ENCODE measurements around the gene STYXL1. TPM values are rescaled to one million over a fixed set of nuclear protein-coding genes. Genes with fewer than 3 reads are reported as not detected.
A peak's percentile ranks its signal among the peaks of the same experiment; 100 is the strongest.

Gene STYXL1
- total RNA-seq, 1 experiment from 2014 or later = 52.5 TPM

DNA sequence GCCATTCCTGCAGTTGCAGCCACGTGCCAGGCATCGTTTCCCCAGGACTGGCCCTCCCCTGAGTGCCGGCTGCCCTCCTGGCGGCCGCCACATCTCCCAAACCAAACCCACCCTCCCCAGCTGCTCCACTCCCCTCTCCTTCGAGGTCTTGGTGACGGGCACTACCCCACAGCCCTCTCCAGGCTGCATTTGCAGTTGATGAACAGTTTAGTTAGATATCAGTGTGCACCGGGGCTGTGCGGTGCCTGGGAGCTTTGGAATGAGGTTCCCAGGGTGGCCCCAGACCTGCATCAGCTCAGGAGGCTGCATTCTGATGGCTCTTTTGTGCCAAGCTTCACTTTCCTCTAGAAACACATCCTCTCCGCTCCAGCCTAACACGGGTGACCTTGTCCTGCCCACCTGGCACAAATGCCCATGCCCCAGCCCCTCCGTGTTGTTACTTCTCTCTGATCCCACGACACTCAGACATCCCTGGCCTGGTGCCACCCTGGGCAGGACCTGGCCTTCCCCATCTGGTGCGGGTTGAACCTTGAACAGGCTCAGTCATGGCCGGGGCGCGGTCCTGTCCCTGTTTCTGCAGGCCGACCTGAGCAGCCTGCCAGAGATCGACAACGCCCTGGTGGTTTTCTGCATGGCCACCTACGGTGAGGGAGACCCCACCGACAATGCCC, 67.9 kb downstream of the STYXL1 start:
- DNase-seq (ENCODE audit: low read depth) = no peak

DNA sequence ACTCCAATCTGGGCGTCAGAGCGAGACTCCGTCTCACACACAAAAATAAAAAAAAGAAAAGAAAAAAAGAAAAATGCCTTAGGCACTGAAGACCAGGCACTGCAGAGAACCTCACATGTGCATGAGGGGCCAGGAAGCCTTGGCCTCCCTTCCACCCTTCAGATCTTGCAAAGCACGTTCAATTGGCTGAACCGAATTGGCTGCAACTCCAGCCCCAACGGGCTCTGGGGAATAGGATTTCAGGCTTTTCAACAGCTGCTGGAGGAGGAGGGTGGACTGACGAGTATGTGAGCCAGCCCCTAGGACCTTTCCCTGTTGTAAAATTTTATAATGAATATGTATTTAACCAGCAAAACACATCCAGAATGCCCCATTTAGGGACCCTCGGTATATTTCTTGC, 70.1 kb downstream of the STYXL1 start:
- peak; percentile 94 for DNase-seq (ENCODE audit: low read depth)

DNA sequence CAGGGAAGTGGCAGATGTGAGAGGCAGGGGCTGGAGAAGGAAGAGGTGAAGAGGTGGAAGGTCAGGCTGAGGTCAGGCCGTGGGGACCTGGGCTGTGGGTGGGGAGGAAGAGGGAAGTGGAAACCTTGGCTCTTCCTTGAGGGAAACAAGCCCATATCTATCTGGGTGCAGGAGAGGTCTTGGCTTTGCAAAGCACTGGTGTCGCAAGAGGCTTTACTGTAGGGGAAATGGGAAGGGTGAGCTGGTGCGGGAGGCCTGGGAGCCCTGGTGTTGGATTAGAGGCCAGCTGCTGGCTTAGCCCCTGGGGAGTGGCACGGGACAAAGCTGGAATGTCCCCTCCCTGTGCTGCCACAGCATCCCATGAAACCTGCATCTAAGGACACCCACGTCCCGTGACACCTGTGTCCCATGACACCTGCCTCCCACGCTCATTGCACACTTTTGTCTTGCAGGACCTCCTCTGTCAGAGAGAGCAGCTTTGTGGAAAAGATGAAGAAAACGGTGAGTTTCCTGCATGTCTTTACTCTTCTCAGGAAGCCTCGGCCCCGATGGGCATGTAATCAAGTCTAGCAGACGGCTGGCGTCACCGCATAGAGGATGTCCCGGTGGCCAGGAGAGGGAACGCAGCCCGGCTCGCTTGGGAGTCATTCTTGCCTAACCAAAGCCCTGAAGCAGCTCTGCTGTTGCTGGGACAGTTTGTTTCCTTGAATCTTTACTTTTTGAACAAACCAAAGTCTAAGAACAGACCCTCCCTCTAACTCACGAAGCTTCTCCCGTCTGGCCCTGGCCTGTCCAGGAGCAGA, 75.6 kb downstream of the STYXL1 start:
- peak; percentile 46 for DNase-seq (ENCODE audit: low read depth)

DNA sequence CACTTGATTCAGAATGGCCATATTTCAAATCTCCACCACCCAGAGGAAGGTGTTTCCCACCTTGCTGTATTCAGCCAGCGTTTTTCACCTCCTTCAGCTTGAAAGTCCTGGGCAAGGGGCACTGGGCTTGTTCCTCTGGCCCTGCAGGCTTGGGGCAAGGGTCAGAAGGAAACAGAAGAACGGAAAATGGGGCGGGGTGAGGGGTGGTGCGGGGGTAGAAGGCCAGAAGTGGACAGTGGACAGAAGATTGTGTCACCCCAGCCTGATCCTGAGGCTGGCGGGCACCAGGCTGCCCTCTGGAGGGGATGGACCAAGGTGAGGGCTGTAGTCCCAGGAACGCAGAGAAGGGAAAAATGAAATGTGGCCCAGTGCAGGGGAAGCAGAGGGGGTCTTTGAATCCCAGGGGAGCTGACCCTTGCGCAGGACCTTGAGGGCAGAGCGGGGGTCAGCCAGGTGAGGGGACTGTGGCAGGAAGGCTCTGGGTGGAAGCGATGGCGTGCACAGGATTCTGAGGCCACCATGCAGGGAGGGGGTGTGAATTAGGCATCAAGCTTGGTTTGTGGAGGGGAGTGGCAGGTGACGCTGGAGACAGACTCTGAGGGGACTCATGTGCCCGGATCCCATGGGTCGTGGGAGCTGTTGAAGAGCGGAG, 76.4 kb downstream of the STYXL1 start:
- DNase-seq (ENCODE audit: low read depth) = no peak

DNA sequence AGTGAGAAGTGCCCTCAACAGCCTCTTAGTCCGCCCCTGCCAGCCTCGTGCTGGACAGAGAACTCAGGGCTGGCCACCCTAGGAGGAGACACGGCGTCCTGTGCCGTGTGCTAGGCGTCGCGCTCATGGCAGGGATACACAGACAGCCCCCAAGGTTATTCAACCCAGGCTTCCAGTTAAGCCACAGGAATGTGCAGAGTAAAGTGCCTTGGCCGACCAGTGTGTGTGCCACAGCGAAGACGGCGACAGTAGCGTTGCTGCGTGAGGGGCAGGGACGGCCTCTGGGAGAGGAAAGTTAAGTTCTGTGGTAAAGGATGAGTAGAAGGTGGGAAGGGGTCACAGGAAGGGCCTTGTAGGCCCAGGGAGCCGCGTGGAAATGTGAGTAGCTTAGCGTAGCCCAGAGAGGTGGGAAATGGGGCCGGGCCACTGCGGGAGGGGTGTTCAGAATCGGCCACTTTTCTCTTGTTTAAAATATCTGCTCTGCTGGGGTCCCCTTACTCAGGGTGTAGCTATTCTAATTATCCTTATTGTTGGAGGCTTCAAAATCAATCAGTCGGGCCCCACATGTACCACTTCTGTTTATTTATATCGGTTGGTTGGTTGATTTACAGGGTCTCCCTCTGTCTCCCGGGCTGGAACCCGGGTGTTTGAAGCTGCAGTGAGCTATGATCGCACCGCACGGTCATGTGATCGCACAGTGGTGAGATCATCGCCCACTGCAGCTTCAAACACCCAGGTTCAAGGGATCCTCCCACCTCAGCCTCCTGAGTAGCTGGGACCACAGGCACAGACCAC, 77.9 kb downstream of the STYXL1 start:
- DNase-seq (ENCODE audit: low read depth) = no peak

DNA sequence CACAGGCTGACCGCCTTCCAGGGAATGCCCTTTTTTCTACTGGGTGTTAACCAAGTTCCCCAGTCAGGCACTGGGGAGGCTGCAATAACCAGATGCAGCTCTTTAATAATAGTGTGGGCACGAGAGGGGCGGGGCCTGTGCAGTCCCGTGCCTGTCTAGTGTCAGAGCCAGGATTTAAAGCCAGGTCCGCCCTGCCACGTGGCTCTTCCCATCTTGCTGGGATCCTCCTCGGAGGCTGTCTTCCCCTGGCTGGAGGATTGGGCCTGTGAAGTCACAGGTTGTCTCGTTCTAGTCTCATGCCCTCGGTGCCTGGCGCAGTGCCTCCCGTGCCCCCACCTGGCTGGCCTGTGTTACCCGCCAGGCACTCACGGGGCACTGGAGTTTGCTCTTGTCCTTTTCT, 78.6 kb downstream of the STYXL1 start:
- no peak for DNase-seq (ENCODE audit: low read depth)

DNA sequence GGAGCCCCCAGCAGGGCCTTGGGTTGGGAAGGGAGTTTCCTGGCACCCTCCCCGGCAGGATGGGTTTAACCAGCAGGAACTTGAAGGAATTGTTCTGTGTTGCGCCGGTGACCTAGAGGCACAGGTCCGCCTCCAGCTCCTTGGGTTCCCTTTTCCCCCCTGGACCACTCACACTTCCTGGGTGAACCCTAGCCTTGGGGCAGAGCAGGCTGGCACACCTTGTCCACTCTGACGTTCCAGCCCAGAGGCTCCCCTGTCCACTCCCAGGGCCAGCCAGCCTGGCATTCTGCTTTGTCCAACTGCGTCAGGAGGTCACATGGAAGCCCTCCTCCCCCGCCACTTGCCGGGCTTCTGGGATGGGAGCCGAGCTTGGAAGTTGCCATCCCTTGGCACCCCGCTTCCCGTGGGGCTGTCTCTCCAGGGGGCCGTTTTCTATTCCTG, 79.2 kb downstream of the STYXL1 start:
- no peak for DNase-seq (ENCODE audit: low read depth)

DNA sequence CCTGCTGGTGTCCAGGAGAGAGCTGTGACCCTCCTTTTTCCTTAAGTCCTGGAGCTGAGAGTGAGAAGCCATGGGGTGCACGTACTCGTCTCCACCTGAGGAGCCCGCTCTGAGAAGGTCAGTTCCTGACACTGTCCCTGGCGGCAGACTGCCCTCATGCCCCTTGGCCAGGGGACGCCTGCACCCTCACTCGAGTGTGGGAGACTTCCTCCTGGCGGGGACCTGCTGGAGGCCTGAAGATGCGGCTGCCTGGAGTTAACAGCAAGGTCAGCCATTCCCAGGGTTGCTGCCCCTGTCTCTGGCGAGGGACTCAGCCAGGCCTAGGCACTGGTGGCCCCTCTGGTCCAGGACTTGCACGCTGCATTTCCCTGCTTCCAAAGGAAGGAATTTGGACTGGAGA, 79.8 kb downstream of the STYXL1 start:
- no peak for DNase-seq (ENCODE audit: low read depth)

DNA sequence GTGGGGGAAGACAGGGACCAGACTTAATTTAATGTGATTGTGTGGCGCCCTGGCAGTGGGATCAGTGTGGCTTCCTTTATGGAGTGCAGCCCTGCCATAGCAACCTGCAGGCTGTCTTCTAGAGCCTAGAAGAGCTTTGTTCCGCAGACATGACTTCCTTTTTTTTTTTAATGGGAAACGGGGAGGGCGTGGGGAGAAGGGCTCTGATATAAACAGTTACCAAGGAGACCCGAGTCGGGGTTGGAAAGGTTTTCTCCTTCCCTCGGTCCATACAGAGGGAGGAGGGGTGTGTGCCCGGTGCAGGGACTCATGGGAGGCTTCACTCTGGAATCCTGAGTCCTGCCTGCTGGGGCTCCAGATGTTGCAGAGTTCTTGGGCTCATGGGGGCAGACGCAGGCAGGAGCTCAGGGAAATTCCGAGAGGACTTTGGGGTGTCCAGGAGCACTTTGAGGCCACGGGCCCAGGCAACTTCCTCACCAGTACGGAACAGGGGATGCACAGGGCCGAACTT, 80.3 kb downstream of the STYXL1 start:
- DNase-seq (ENCODE audit: low read depth) = no peak

DNA sequence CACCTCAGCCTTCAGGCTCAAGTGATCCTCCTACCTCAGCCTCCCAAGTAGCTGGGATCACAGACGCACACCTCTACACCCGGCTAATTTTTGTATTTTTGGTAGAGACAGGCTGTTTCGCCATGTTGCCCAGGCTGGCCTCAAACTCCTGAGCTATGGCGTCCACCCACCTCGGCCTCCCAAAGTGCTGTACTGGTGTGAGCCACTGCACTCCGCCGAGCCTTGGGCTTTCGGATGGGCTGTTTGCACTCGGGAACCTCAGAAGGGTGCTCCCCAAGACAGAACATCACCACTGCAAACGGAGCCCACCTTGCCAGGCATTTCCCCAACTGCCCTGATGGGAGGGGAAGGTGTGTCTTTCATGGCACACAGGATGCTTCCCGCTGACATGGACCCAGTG, 80.7 kb downstream of the STYXL1 start:
- no peak for DNase-seq (ENCODE audit: low read depth)

DNA sequence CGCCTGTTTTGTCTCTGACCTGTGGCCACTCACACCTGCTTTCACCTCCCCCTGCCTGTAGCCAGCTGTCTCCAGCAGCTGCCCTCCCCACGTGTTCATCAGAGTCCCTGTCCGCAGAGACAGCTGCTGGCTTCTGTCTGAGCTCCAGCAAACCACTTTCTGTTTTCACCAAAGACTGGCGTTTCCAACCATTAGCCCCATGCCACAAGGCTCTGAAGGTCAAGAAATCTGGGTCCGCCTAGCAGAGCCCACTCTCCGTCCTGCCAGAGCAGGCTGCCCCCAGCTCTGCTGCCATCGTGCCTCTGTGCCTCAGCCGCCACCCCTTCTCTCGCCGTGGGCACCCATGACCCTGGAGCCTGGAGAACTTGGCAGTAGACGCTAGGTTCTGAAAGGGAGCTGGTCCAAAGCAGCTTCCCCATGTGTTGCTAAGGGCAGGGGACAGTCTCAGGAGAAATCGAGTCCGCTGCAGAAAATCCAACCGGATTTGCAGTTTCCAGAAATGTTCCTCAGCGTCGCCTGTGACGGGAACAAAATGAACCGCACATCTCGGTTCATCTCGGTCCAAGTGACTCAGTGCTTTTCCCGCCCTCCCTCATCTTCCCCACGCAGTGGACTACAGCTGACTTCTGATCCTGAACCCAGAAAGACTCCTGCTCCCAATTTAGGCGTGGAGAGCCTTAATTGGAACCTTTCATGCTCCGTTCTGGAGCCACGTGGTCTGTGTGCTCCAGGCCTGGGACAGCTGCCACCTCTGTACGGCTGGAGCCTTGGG, 81.4 kb downstream of the STYXL1 start:
- DNase-seq (ENCODE audit: low read depth) = peak; percentile 99

DNA sequence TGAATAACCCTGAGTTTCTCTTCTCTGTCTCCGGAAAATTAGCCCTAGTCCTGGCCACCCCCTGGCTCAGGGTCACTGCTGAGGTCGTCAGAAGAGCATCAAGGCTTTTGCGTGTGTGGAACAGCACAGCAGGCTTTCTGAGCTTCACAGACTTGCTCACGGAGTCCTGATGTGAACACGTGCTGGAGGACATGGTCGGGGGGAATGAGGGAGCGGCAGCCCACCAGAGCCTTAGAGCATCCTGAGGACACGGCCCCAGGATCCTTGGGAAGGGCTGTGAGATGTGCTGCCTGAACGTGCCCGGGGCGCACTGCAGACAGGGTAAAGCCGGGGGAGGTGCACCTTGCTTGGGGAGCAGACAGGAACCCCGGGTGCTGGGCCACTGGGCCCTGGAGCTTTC, 82.2 kb downstream of the STYXL1 start:
- no peak for DNase-seq (ENCODE audit: low read depth)

DNA sequence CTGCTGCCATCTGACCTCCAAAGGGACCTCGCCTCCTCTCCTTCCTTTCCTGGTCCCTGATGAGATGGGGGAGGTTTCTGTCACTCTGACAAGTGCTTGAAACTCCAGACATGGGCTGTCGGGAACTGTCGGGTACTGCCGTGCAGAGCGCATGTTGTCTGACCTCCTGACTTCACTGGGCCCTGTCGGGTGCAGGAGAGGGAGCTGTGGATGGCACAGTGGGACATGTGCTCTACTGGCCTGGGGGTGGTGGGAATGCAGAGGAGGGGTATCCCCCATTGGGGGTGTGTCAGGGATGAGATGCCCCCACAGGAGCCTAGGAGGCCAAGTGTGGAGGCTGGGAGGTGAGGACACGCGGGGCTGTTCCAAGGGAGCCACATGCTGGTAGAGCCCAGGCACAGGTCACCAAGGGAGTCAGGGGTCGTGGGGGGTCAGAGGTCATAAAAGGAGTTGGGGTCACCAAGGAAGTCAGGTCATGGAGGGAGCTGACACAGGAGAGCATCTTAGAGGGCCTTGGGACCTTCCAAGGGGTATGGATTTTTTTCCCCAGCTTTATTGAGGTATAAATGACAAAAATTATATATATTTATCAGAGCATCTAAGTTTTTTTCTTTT, 84.3 kb downstream of the STYXL1 start:
- DNase-seq (ENCODE audit: low read depth) = no peak

DNA sequence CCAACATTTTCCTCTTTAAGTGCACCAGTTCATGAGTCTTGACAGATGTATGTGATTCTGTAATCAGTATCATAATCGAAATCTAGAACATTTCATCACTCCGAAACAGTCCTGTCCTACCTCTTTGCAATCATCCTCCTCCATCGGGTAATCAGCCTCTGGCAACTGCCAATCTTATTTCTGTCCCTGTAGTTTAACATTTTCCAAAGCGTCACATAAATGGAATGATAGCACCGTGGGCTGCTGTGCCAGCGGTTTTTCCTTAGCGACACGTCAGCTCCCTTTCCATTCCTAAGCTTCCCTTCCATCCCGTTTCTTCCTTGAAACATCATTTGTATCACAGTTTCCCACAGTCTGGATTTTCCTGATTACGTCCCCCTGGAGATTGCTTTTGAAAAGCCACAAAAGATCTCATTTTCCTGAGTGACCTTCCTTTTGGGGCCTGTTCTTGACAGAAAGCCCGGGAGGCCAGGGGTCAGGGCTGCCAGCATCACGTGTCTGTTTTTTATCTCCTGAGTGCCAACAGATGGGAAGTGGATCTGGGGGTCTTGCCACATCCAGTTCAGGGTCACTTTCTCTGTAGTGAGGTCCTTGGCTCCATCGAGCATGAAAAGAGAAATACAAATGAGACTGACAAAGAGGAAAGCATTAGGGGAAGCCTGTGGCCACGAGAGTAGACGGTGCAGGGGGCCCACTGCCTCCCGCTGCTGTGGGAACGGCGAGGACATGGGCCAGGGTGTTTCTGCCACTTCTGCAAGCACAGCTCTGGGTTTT, 85.0 kb downstream of the STYXL1 start:
- peak; percentile 90 for DNase-seq (ENCODE audit: low read depth)

DNA sequence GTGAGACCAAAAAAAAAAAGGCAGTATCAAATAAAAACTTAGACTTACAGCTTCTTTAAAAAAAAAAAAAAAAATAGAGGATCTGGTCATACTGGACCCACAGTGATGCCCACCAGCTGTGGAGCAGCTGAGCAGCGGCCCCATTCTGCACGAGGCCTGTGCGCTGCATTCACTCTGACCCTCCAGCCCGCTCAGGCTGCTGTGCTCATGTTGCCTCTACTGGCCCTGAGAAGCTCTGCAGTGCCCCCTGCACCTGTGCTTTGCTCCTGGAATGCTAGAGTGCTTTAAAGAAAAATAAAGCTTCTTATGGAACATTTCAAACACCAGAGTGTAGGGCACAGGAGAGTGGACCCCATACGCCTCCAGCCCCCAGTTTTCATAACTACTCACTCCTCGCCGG, 86.6 kb downstream of the STYXL1 start:
- DNase-seq (ENCODE audit: low read depth) = no peak

DNA sequence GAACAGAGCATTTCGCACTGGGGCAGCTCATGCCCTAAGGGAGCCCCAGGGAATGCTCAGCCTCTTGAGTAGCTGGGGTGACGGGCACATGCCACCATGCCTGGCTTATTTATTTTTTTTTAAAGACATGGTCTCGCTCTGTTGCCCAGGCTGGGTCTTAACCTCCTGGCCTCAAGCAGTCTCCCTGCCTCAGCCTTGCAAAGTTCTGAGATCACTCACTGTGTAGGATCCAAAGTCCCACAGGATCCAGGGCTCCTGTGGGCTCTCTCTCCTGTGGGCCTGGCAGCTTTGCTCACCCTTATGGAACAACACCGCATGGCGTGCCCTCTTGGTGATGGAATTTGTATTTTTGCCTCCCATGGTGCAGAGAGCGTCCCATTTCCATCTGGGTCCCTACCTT, 87.4 kb downstream of the STYXL1 start:
- no peak for DNase-seq (ENCODE audit: low read depth)

DNA sequence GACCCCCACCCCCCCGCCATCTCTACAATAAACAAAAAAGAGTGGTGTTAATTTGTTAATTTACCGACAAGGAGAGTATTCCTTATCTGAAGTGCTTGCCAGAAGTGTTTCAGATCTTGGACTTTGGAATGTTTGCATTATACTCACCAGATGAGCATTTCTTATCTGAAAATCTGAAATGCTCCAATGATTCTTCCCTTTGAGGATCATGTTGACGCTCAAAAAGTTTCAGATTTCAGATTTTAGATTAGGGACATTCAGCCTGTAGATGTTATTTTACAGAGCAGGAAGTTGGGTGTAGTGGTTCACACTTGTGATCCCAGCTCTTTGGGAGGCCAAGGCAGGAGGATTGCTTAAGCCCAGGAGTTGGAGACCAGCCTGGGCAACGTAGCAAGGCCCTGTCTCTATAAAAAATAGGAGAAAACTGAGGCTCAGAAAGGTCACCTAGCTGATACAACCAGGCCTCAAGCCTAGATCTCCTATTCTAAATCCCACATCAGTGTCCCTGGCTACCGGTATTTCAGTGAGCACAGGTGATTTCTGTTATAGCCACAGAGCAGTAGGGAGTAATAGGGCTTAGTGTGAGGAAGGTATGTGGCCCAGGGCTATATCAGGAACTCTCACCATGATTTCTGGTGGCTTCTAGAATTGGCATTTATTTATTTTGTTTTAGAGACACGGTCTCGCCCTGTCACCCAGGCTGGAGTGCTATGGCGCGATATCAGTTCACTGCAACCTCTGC, 88.8 kb downstream of the STYXL1 start:
- no peak for DNase-seq (ENCODE audit: low read depth)

DNA sequence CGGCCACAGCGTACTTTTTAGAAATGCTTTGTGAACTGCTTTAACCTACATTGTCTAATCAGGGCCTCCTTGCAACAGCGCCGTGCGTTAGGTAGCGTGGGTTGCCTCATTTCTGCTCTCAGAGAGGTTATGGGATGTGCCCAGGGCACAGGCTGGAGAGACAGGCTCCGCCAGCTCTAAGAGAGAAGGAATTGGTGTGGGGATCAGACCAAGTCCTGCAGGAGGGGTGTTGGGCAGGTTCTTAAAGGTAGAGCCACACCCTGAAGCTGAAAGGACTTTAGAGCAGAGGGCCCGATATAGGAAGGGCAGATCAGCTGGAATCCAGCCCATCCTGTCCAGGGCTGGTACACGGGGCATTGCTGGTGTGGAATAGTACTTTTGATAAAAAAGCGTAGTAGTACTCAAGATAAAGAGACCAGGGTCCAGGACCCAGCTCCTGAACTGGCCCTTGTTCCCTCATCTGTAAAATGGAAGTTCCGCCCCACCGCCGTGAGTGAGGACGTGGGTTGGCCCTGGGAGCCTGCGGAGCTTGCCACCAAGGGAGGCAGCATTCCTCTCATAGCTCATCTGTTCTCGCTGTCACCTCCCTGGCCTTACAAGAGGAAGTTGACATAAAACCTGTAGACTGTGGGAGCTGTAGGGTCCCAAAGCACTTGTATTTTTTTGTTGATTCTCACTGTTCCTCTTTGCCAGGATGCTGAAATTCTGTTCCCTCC, 90.6 kb downstream of the STYXL1 start:
- DNase-seq (ENCODE audit: low read depth) = no peak
